K562 (cell line): ENCODE results near the gene CCPG1. TPM values are rescaled to one million over a fixed set of nuclear protein-coding genes. Genes with fewer than 3 reads are reported as not detected.
A peak's percentile ranks its signal among the peaks of the same experiment; 100 is the strongest.

Experiments used
- BHLHE40 ChIP-seq: IDR thresholded peaks from 2 replicates; pipeline ENCODE4 v1.6.1; 2011; ENCODE audit warnings: low read length, improper control_type of control experiment
- BMI1 ChIP-seq: fragments of 150-350 bp; IDR thresholded peaks from 2 replicates; pipeline ENCODE4 v1.6.1; 2014; ENCODE audit warnings: low read length
- CBFB ChIP-seq: sonication (generic); formaldehyde crosslinking; IDR thresholded peaks from 2 replicates; pipeline ENCODE4 v1.4.0; 2020; ENCODE audit warnings: mild to moderate bottlenecking, missing genetic modification reagents
- ESRRA ChIP-seq: fragments of 450-650 bp; IDR thresholded peaks from 2 replicates; pipeline ENCODE4 v1.6.1; 2014; ENCODE audit warnings: low read depth, mild to moderate bottlenecking, moderate library complexity, borderline replicate concordance
- HDAC8 ChIP-seq: fragments of 450-650 bp; IDR thresholded peaks from 2 replicates; pipeline ENCODE4 v1.6.1; 2016; ENCODE audit warnings: mild to moderate bottlenecking, missing genetic modification characterization, moderate library complexity, missing compliant biosample characterization
- JUND ChIP-seq, 2 experiments: IDR thresholded peaks; 2 replicates in 1 of 2; 3 replicates in 1 of 2; pipeline ENCODE4 v1.6.1; 2011; ENCODE audit warnings: borderline replicate concordance in 2 of 2, low read depth in 2 of 2, low read length in 2 of 2, improper control_type of control experiment in 1 of 2, missing biosample characterization in 1 of 2, missing genetic modification characterization in 1 of 2, missing genetic modification reagents in 1 of 2
- MEIS2 ChIP-seq: fragments of 450-650 bp; IDR thresholded peaks from 2 replicates; pipeline ENCODE4 v1.6.1; 2014; ENCODE audit warnings: mild to moderate bottlenecking; ENCODE audit not compliant: partially characterized antibody
- NELFE ChIP-seq: IDR thresholded peaks from 2 replicates; pipeline ENCODE4 v1.6.1; 2011; ENCODE audit warnings: mild to moderate bottlenecking; ENCODE audit not compliant: insufficient read depth, insufficient read length
- NR4A1 ChIP-seq, 2 experiments: fragments of 250-450 bp in 1 of 2; fragments of 450-650 bp in 1 of 2; sonication (Bioruptor Pico) in 1 of 2; IDR thresholded peaks; 2 replicates each; pipeline versions ENCODE4 v1.4.0 to v1.6.1; 2016 to 2020; ENCODE audit warnings: mild to moderate bottlenecking in 2 of 2, missing compliant biosample characterization in 1 of 2, missing genetic modification characterization in 1 of 2, moderate library complexity in 1 of 2
- PCBP1 ChIP-seq: fragments of 200-400 bp; formaldehyde crosslinking; IDR thresholded peaks from 2 replicates; pipeline ENCODE4 v1.6.1; 2018; ENCODE audit warnings: mild to moderate bottlenecking, low read depth, low read length; ENCODE audit not compliant: poor library complexity, severe bottlenecking
- PHB ChIP-seq: fragments of 250-450 bp; sonication (Bioruptor Pico); IDR thresholded peaks from 2 replicates; pipeline ENCODE4 v1.5.0; 2021
- PRPF4 ChIP-seq: fragments of 200-400 bp; formaldehyde crosslinking; IDR thresholded peaks from one replicate; pipeline ENCODE4 v1.6.1; 2017; ENCODE audit warnings: low read length, low read depth, mild to moderate bottlenecking; ENCODE audit not compliant: insufficient read depth, poor library complexity, severe bottlenecking
- SMC3 ChIP-seq: conservative IDR thresholded peaks from 2 replicates; pipeline ENCODE4 v1.6.1; 2011; ENCODE audit warnings: low read depth, low read length, improper control_type of control experiment; ENCODE audit not compliant: insufficient read depth
- TBP ChIP-seq: optimal IDR thresholded peaks from 2 replicates; pipeline ENCODE3; 2011; ENCODE audit warnings: low read depth, low read length, improper control_type of control experiment
- XRCC5 ChIP-seq: fragments of 200-400 bp; formaldehyde crosslinking; IDR thresholded peaks from 2 replicates; pipeline ENCODE4 v1.6.1; 2017; ENCODE audit warnings: low read depth, mild to moderate bottlenecking, low read length
- ZBED1 ChIP-seq: IDR thresholded peaks from 2 replicates; pipeline ENCODE4 v1.6.1; 2014
- ZNF76 ChIP-seq: fragments of 250-450 bp; sonication (Bioruptor Pico); IDR thresholded peaks from 2 replicates; pipeline ENCODE4 v1.4.0; 2020; ENCODE audit warnings: mild to moderate bottlenecking, moderate library complexity, borderline replicate concordance
- ZNF785 ChIP-seq: fragments of 250-450 bp; sonication (Bioruptor Pico); IDR thresholded peaks from 2 replicates; pipeline ENCODE4 v1.4.0; 2020; ENCODE audit warnings: mild to moderate bottlenecking
- polyA plus RNA-seq, 8 experiments: library from polyadenylated mRNA; depleted of rRNA in 4 of 8; stranded (reverse) in 5 of 8; unstranded in 3 of 8; fragments of >200 nt; fragmentation: Nextera tagmentation in 2 of 8; fragmentation: Illumina TruSeq in 1 of 8; extraction: Ambion mirVana in 2 of 8; extraction: Trizol in 1 of 8; gene quantifications; 2 replicates each; pipeline versions ENCODE4 v1.2.1 to v1.2.3, GENCODE V29; 2011 to 2014; ENCODE audit warnings: inconsistent platforms in 1 of 8, missing spikeins in 1 of 8
- total RNA-seq, 7 experiments: library from RNA; depleted of rRNA in 6 of 7; stranded (reverse); fragments of >200 nt in 6 of 7; fragmentation: Illumina TruSeq in 2 of 7; extraction: Trizol in 2 of 7; gene quantifications; 2 replicates each; pipeline versions ENCODE4 v1.2.1 to v1.2.3, GENCODE V29; 2011 to 2021; ENCODE audit warnings: low replicate concordance in 1 of 7
- TF ChIP-seq, protein P1 (sequence below): fragments of 200-800 bp; sonication (Bioruptor generic); IDR thresholded peaks from 2 replicates; pipeline ENCODE4 v1.6.1; 2017; ENCODE audit warnings: missing genetic modification characterization, missing compliant biosample characterization
- TF ChIP-seq, protein P2 (sequence below): fragments of 450-650 bp; IDR thresholded peaks from 2 replicates; pipeline ENCODE4 v1.6.1; 2014; ENCODE audit warnings: low read depth, mild to moderate bottlenecking, moderate library complexity, borderline replicate concordance
- TF ChIP-seq, protein P3 (sequence below), 2 experiments: IDR thresholded peaks; 2 replicates each; pipeline ENCODE4 v1.6.1; 2012; ENCODE audit warnings: improper control_type of control experiment in 2 of 2, low read depth in 2 of 2, low read length in 2 of 2, borderline replicate concordance in 1 of 2

CCPG1 gene
- total and polyA plus RNA-seq, 9 of the 15 experiments (the other 6 are each of a cell fraction or from before 2014, with no cell fraction given), result 33.0 to 54.9 (median 41.1) TPM

DNA sequence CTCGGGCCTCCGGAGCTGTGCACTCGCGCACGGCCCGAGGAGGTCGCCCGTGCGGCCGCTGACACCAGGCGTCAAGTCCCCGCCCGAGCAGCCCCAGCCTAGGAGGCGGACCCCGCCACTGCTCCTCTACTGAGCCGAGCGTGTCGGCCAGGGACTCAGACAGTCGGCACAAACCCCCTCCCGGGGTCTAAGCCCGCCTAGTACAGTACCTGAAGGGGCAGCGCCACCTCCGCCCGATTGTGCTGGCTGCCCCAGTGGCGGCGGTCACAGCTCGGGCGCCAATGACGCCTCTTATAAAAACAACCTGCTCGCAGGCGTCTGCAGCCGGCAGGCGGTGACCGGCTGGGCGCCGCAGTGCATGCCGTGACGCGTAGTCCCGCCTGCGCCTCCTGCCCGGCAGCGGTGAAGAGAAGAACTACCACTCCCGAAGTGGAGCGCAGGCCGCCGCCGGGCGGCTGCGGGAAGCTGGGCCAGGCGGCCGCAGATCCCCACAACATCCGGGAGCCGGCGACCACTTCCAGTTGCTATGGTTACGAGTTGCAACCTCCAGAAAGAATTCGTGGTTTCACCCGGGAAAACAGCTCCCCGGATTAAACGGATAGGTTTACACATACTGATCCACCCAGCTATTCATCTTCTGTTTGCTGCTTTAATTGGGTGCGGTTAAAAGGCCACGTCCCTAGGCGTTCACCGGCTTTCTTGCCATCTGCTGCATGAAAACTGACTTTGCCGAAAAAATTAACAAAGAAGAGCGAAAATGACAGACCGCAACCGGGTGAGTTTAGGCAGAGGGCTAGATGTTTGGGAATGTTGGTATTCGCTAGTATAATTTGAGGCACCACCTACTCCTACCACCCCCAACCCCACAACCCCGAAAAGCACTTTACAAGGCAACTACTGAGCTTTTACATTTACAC is at the start of gene CCPG1, which contains the start of gene PIERCE2 (continued):
- TF ChIP-seq, protein P1, sequence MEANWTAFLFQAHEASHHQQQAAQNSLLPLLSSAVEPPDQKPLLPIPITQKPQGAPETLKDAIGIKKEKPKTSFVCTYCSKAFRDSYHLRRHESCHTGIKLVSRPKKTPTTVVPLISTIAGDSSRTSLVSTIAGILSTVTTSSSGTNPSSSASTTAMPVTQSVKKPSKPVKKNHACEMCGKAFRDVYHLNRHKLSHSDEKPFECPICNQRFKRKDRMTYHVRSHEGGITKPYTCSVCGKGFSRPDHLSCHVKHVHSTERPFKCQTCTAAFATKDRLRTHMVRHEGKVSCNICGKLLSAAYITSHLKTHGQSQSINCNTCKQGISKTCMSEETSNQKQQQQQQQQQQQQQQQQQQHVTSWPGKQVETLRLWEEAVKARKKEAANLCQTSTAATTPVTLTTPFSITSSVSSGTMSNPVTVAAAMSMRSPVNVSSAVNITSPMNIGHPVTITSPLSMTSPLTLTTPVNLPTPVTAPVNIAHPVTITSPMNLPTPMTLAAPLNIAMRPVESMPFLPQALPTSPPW (CRISPR knock-in tag), result peak; percentile 44
- no peak for TF ChIP-seq ZBED1
- peak; percentile 80 for TF ChIP-seq TBP
- no peak for TF ChIP-seq ZNF785 (CRISPR knock-in tag)
- no peak for TF ChIP-seq NELFE
- TF ChIP-seq, protein P2, sequence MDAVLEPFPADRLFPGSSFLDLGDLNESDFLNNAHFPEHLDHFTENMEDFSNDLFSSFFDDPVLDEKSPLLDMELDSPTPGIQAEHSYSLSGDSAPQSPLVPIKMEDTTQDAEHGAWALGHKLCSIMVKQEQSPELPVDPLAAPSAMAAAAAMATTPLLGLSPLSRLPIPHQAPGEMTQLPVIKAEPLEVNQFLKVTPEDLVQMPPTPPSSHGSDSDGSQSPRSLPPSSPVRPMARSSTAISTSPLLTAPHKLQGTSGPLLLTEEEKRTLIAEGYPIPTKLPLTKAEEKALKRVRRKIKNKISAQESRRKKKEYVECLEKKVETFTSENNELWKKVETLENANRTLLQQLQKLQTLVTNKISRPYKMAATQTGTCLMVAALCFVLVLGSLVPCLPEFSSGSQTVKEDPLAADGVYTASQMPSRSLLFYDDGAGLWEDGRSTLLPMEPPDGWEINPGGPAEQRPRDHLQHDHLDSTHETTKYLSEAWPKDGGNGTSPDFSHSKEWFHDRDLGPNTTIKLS, result peak; percentile 62; the same call in 1 of the 2 replicates
- TF ChIP-seq SMC3, result 0 out of 2 replicates have a peak, but pooled peaks have one; percentile 16
- TF ChIP-seq BMI1, result peak; percentile 89
- TF ChIP-seq XRCC5, result 0 out of 2 replicates have a peak, but pooled peaks have one; percentile 61
- TF ChIP-seq MEIS2, result peak; percentile 31
- TF ChIP-seq ZNF76, result peak; percentile 62; the same call in 1 of the 2 replicates
- peak; percentile 53 for TF ChIP-seq BHLHE40
- TF ChIP-seq ESRRA, result peak; percentile 75; the same call in 1 of the 2 replicates
- TF ChIP-seq PRPF4, result peak; percentile 51
- TF ChIP-seq CBFB (CRISPR knock-in tag), result peak; percentile 83; the same call in 1 of the 2 replicates
- TF ChIP-seq, protein P3, sequence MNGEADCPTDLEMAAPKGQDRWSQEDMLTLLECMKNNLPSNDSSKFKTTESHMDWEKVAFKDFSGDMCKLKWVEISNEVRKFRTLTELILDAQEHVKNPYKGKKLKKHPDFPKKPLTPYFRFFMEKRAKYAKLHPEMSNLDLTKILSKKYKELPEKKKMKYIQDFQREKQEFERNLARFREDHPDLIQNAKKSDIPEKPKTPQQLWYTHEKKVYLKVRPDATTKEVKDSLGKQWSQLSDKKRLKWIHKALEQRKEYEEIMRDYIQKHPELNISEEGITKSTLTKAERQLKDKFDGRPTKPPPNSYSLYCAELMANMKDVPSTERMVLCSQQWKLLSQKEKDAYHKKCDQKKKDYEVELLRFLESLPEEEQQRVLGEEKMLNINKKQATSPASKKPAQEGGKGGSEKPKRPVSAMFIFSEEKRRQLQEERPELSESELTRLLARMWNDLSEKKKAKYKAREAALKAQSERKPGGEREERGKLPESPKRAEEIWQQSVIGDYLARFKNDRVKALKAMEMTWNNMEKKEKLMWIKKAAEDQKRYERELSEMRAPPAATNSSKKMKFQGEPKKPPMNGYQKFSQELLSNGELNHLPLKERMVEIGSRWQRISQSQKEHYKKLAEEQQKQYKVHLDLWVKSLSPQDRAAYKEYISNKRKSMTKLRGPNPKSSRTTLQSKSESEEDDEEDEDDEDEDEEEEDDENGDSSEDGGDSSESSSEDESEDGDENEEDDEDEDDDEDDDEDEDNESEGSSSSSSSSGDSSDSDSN (IDR thresholded peaks at IDR 0.05; ENCODE audit: borderline replicate concordance in 1 of 2, low read depth in 2 of 2, low read length in 2 of 2), result peak; percentile 63 to 90; a peak in 1 of 4 replicates
- TF ChIP-seq JUND (IDR thresholded peaks at IDR 0.05; ENCODE audit: borderline replicate concordance, low read depth, low read length), result peak; percentile 41; the same call in 1 of the 2 replicates
- TF ChIP-seq JUND (tag; IDR thresholded peaks at IDR 0.05; ENCODE audit: borderline replicate concordance, low read depth, low read length), result no peak; the same call in 2 of the 3 replicates
- 0 out of 2 replicates have a peak, but pooled peaks have one; percentile 18 for TF ChIP-seq PHB (CRISPR knock-in tag)
- peak; percentile 80 for TF ChIP-seq PCBP1
- TF ChIP-seq NR4A1 (CRISPR knock-in tag; IDR thresholded peaks at IDR 0.05), result no peak
- TF ChIP-seq NR4A1 (tag; IDR thresholded peaks at IDR 0.05), result peak; percentile 36; the same call in 1 of the 2 replicates
- no peak for TF ChIP-seq HDAC8
